Smooth muscle cell (in vitro differentiated cells): Measurements from ENCODE around the gene ELF1. TPM values are rescaled to one million over a fixed set of nuclear protein-coding genes. Genes with fewer than 3 reads are reported as not detected.

Experiments
- DNase-seq: peaks from one replicate; lab custom pipeline; 2025; ENCODE audit not compliant: unreplicated experiment; lab: John Stamatoyannopoulos, UW
- H2AFZ ChIP-seq: fragments of 200-600 bp; sonication (generic); 2 replicates; pipeline ENCODE4 v1.6.0; 2016; ENCODE audit warnings: antibody characterized with exemption, low read depth, mild to moderate bottlenecking
- H3F3A ChIP-seq: fragments of 200-600 bp; sonication (generic); 2 replicates; pipeline ENCODE4 v1.6.0; 2017; ENCODE audit warnings: antibody characterized with exemption, low read depth
- H3K27ac ChIP-seq: fragments of 200-600 bp; sonication (generic); 2 replicates; pipeline ENCODE4 v1.5.1; 2016; ENCODE audit warnings: low read depth, mild to moderate bottlenecking
- H3K27me3 ChIP-seq: fragments of 200-600 bp; sonication (generic); 2 replicates; pipeline ENCODE4 v1.6.1; 2016; ENCODE audit warnings: low read depth, mild to moderate bottlenecking
- H3K36me3 ChIP-seq: fragments of 200-600 bp; sonication (generic); 2 replicates; pipeline ENCODE4 v1.5.1; 2016; ENCODE audit warnings: low read depth
- H3K4me1 ChIP-seq: fragments of 200-600 bp; sonication (generic); 2 replicates; pipeline ENCODE4 v1.5.1; 2016; ENCODE audit warnings: low read depth
- H3K4me2 ChIP-seq: fragments of 200-600 bp; sonication (generic); 2 replicates; pipeline ENCODE4 v1.6.0; 2016; ENCODE audit warnings: mild to moderate bottlenecking
- H3K4me3 ChIP-seq: fragments of 200-600 bp; sonication (generic); 2 replicates; pipeline ENCODE4 v1.5.1; 2016; ENCODE audit warnings: mild to moderate bottlenecking
- H3K79me2 ChIP-seq: fragments of 200-600 bp; sonication (generic); 2 replicates; pipeline ENCODE4 v1.6.0; 2016; ENCODE audit warnings: low read depth, mild to moderate bottlenecking
- H3K9ac ChIP-seq: fragments of 200-600 bp; sonication (generic); 2 replicates; pipeline ENCODE4 v1.6.0; 2016; ENCODE audit warnings: low read depth
- H3K9me3 ChIP-seq: fragments of 200-600 bp; sonication (generic); replicated peaks from 2 replicates; pipeline ENCODE4 v1.5.1; 2016; ENCODE audit warnings: low read depth
- H4K20me1 ChIP-seq: fragments of 200-600 bp; sonication (generic); 2 replicates; pipeline ENCODE4 v1.6.0; 2016; ENCODE audit warnings: low read depth
- WGBS: methylation state at CpG from one replicate; pipeline ENCODE4 v1.1.7; 2016; ENCODE audit warnings: low lambda C conversion rate; 5-methylcytosine and 5-hydroxymethylcytosine counted together
- polyA plus RNA-seq: library from polyadenylated mRNA; unstranded; fragments of >200 nt; fragmentation: Nextera tagmentation; extraction: Ambion mirVana; gene quantifications from 2 replicates; pipeline ENCODE4 v1.2.1, GENCODE V29; 2016
- total RNA-seq: library from RNA; depleted of rRNA; stranded (reverse); fragments of >200 nt; gene quantifications from 2 replicates; pipeline ENCODE4 v1.2.3, GENCODE V29; 2014
- TF ChIP-seq, protein P1 (sequence below): fragments of 200-600 bp; sonication (generic); IDR thresholded peaks from 2 replicates; pipeline ENCODE4 v1.5.1; 2017; ENCODE audit warnings: borderline replicate concordance, mild to moderate bottlenecking, antibody characterized with exemption; ENCODE audit not compliant: insufficient read depth, poor library complexity, severe bottlenecking

The ELF1 gene
- total and polyA plus RNA-seq, 2 experiments from 2014 or later = 21.2 to 53.1 TPM

DNA sequence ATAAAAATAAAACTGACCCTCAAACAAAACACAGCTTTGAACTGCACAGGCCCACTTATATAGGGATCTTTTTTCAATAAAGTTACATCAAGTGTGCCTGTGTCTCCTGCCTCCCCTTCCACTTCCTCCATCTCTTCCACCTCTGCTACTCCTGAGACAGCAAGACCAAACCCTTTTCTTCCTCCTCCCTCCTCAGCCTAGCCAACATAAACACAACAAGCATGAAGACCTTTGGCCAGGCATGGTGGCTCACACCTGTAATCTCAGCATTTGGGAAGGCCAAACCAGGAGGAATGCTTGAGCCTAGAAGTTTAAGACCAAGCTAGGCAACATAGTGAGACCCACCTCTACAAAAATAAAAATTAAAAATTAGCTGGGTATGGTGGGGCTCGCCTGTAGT is 72.6 kb downstream of the ELF1 start:
- Histone ChIP-seq H3K4me2 (no peak overlapping the region), H4K20me1 (peaks cover 7% of the 10 kb centered on the region), H3K4me3 (no peak overlapping the region), H3K27ac (no peak overlapping the region), H2AFZ (no peak overlapping the region), H3K9me3 (no peaks in the 10 kb centered on the region), H3K79me2 (peaks cover 6% of the 10 kb centered on the region), H3K4me1 (no peaks in the 10 kb centered on the region), H3K36me3 (peaks cover 16% of the 10 kb centered on the region), H3F3A (no peaks in the 10 kb centered on the region), H3K27me3 (no peaks in the 10 kb centered on the region), H3K9ac (no peak overlapping the region)
- TF ChIP-seq, protein P1, sequence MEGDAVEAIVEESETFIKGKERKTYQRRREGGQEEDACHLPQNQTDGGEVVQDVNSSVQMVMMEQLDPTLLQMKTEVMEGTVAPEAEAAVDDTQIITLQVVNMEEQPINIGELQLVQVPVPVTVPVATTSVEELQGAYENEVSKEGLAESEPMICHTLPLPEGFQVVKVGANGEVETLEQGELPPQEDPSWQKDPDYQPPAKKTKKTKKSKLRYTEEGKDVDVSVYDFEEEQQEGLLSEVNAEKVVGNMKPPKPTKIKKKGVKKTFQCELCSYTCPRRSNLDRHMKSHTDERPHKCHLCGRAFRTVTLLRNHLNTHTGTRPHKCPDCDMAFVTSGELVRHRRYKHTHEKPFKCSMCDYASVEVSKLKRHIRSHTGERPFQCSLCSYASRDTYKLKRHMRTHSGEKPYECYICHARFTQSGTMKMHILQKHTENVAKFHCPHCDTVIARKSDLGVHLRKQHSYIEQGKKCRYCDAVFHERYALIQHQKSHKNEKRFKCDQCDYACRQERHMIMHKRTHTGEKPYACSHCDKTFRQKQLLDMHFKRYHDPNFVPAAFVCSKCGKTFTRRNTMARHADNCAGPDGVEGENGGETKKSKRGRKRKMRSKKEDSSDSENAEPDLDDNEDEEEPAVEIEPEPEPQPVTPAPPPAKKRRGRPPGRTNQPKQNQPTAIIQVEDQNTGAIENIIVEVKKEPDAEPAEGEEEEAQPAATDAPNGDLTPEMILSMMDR = no peak
- 97% methylated on average over 1 of the region's 1 CpG for whole genome bisulfite sequencing
- DNase-seq = no peak

DNA sequence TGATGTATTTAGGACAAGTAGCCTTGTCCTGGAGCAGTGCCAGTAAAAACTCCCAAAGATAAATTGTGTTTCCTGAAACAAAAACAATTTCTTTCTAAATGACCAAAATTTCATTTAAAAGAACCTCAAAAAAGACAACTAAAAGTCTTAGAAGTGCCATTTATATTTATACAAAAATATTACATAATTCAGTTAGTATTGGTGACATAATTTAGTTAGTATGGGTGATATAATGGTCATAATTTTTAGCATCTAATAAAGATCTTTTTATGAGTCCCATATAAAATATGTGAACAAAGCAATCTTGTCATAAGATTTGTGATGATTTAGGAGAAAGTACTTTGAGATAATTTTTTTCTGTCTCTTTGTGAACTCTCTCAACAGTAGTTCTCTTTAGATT is 76.0 kb downstream of the ELF1 start:
- TF ChIP-seq, protein P1 = no peak

DNA sequence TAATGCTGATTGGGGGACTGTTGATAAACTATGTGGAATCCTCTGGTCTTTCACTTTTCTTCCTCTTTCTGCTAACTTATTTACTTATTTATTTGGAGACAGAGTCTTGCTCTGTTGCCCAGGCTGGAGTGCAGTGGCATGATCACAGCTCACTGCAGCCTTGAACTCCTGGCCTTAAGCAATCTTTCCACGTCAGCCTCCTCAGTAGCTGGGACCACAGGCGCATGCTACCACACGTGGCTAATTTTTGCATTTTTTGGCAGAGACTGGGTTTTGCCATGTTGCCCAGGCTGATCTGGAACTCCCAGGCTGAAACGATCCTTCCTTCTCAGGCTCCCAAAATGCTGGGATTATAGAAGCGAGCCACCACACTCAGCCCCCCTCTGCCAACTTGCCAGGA is 77.5 kb downstream of the ELF1 start:
- WGBS = 96% methylated on average over 5 of the region's 5 CpGs
- H3K9ac ChIP-seq = no peak overlapping the region
- H3K4me2 ChIP-seq = no peak overlapping the region

More for the DNA sequence above, 76.0 kb downstream of the ELF1 start:
- Histone ChIP-seq H4K20me1 (no peaks in the 10 kb centered on the region), H3K9ac (no peak overlapping the region), H3K36me3 (peaks cover 18% of the 10 kb centered on the region), H3K4me3 (no peak overlapping the region), H3K4me2 (no peak overlapping the region), H3K4me1 (no peaks in the 10 kb centered on the region), H3K27ac (no peak overlapping the region), H3F3A (no peaks in the 10 kb centered on the region), H3K9me3 (no peaks in the 10 kb centered on the region), H2AFZ (no peak overlapping the region), H3K79me2 (peaks cover 6% of the 10 kb centered on the region), H3K27me3 (no peaks in the 10 kb centered on the region)
- DNase-seq = no peak

GRCh38 chr13:40940841-40941240 is 78.3 kb downstream of the ELF1 start:
- Histone ChIP-seq H3F3A (no peaks in the 10 kb centered on the region), H3K4me1 (no peaks in the 10 kb centered on the region), H3K9ac (no peak overlapping the region), H3K27ac (no peak overlapping the region), H3K79me2 (peaks cover 3% of the 10 kb centered on the region), H3K36me3 (peaks cover 18% of the 10 kb centered on the region), H2AFZ (no peak overlapping the region), H3K27me3 (no peaks in the 10 kb centered on the region), H3K4me2 (no peak overlapping the region), H3K9me3 (no peaks in the 10 kb centered on the region), H4K20me1 (no peaks in the 10 kb centered on the region), H3K4me3 (no peak overlapping the region)
- TF ChIP-seq, protein P1 = no peak
- DNase-seq = no peak
- WGBS = 98% methylated on average over 6 of the region's 6 CpGs

More for the DNA sequence above, 77.5 kb downstream of the ELF1 start:
- Histone ChIP-seq H3K36me3 (peaks cover 18% of the 10 kb centered on the region), H3F3A (no peaks in the 10 kb centered on the region), H3K9me3 (no peaks in the 10 kb centered on the region), H3K27ac (no peak overlapping the region), H3K4me1 (no peaks in the 10 kb centered on the region), H3K4me3 (no peak overlapping the region), H3K79me2 (peaks cover 3% of the 10 kb centered on the region), H3K27me3 (no peaks in the 10 kb centered on the region), H2AFZ (no peak overlapping the region), H4K20me1 (no peaks in the 10 kb centered on the region)
- TF ChIP-seq, protein P1 = no peak
- DNase-seq = no peak
